KMS-11 (cell line): ENCODE measurements around the gene FHIT.

Source experiments
- H2AFZ ChIP-seq: fragments of 200-600 bp; sonication (generic); 2 replicates; pipeline ENCODE4 v1.6.1; 2016; ENCODE audit warnings: antibody characterized with exemption, mixed run types, low read depth
- H3K27ac ChIP-seq: fragments of 200-600 bp; sonication (generic); 2 replicates; pipeline ENCODE4 v1.6.1; 2016; ENCODE audit warnings: mild to moderate bottlenecking, mixed run types
- H3K27me3 ChIP-seq: fragments of 200-600 bp; sonication (generic); 2 replicates; pipeline ENCODE4 v1.6.1; 2017; ENCODE audit warnings: mild to moderate bottlenecking, low read depth, mixed run types, moderate library complexity; ENCODE audit not compliant: insufficient read depth
- H3K36me3 ChIP-seq: fragments of 200-600 bp; sonication (generic); 2 replicates; pipeline ENCODE4 v1.6.1; 2017; ENCODE audit warnings: mild to moderate bottlenecking, mixed run types; ENCODE audit not compliant: insufficient read depth
- H3K4me1 ChIP-seq: fragments of 200-600 bp; sonication (generic); 2 replicates; pipeline ENCODE4 v1.6.1; 2016; ENCODE audit warnings: mild to moderate bottlenecking, low read depth, mixed run types; ENCODE audit not compliant: poor library complexity, severe bottlenecking
- H3K4me2 ChIP-seq: fragments of 200-600 bp; sonication (generic); 2 replicates; pipeline ENCODE4 v1.7.0; 2016; ENCODE audit warnings: mild to moderate bottlenecking, mixed run types
- H3K4me3 ChIP-seq: fragments of 200-600 bp; sonication (generic); IDR thresholded peaks from 2 replicates; pipeline ENCODE4 v1.6.1; 2017; ENCODE audit warnings: low read depth, low read length, mixed read lengths; ENCODE audit not compliant: insufficient read depth
- H3K79me2 ChIP-seq: fragments of 200-600 bp; sonication (generic); 2 replicates; pipeline ENCODE4 v1.6.1; 2016; ENCODE audit warnings: low read depth, mixed run types; ENCODE audit not compliant: insufficient read depth
- H3K9ac ChIP-seq: fragments of 200-600 bp; sonication (generic); 2 replicates; pipeline ENCODE4 v1.6.1; 2016; ENCODE audit warnings: mild to moderate bottlenecking, mixed run types
- H4K20me1 ChIP-seq: fragments of 200-600 bp; sonication (generic); 2 replicates; pipeline ENCODE4 v1.6.1; 2016; ENCODE audit warnings: mild to moderate bottlenecking, mixed run types; ENCODE audit not compliant: insufficient read depth
- TF ChIP-seq, protein P1 (sequence below): fragments of 200-600 bp; sonication (generic); conservative IDR thresholded peaks from 2 replicates; pipeline ENCODE4 v1.6.1; 2017; ENCODE audit warnings: low read depth, mild to moderate bottlenecking, antibody characterized with exemption, low read length, moderate library complexity, mixed read lengths

FHIT gene

DNA sequence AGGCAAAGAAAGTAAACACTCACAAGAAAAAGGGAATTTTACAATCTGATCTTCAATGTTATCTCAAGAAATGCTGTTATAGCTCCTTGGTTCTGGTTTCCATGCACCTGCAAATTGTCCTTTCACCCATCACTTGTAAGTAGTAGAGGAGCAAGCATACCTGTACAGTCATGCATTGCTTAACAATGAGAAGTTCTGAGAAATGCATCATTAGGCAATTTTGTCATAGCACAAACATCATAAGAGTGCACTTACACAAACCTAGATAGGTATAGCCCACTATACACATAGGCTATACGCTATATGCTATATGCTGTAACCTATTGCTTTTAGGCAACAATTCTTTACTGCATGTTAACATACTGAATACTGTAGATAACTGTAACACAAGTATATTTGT lies 672.3 kb downstream of the FHIT start:
- H3K4me2 ChIP-seq: no peak overlapping the region
- H2AFZ ChIP-seq: no peak overlapping the region
- H3K9ac ChIP-seq: no peak overlapping the region
- TF ChIP-seq, protein P1, sequence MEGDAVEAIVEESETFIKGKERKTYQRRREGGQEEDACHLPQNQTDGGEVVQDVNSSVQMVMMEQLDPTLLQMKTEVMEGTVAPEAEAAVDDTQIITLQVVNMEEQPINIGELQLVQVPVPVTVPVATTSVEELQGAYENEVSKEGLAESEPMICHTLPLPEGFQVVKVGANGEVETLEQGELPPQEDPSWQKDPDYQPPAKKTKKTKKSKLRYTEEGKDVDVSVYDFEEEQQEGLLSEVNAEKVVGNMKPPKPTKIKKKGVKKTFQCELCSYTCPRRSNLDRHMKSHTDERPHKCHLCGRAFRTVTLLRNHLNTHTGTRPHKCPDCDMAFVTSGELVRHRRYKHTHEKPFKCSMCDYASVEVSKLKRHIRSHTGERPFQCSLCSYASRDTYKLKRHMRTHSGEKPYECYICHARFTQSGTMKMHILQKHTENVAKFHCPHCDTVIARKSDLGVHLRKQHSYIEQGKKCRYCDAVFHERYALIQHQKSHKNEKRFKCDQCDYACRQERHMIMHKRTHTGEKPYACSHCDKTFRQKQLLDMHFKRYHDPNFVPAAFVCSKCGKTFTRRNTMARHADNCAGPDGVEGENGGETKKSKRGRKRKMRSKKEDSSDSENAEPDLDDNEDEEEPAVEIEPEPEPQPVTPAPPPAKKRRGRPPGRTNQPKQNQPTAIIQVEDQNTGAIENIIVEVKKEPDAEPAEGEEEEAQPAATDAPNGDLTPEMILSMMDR: no peak
- H3K4me3 ChIP-seq: no peak overlapping the region
- H3K4me1 ChIP-seq: no peaks in the 10 kb centered on the region
- no peaks in the 10 kb centered on the region for H4K20me1 ChIP-seq
- H3K27ac ChIP-seq: no peak overlapping the region
- H3K79me2 ChIP-seq: no peaks in the 10 kb centered on the region
- H3K36me3 ChIP-seq: no peaks in the 10 kb centered on the region
- H3K27me3 ChIP-seq: no peaks in the 10 kb centered on the region

- H3K79me2 ChIP-seq: no peaks in the 10 kb centered on the region
- no peaks in the 10 kb centered on the region for H3K4me1 ChIP-seq
- no peak overlapping the region for H2AFZ ChIP-seq
- no peak overlapping the region for H3K27ac ChIP-seq
- no peak overlapping the region for H3K4me2 ChIP-seq
- no peaks in the 10 kb centered on the region for H4K20me1 ChIP-seq
- no peaks in the 10 kb centered on the region for H3K27me3 ChIP-seq
- H3K36me3 ChIP-seq: no peaks in the 10 kb centered on the region
- H3K9ac ChIP-seq: no peak overlapping the region
- TF ChIP-seq, protein P1: no peak
- H3K4me3 ChIP-seq: no peak overlapping the region
Measured at GRCh38 chr3:60577601-60578000, 673.7 kb downstream of the FHIT start.

DNA sequence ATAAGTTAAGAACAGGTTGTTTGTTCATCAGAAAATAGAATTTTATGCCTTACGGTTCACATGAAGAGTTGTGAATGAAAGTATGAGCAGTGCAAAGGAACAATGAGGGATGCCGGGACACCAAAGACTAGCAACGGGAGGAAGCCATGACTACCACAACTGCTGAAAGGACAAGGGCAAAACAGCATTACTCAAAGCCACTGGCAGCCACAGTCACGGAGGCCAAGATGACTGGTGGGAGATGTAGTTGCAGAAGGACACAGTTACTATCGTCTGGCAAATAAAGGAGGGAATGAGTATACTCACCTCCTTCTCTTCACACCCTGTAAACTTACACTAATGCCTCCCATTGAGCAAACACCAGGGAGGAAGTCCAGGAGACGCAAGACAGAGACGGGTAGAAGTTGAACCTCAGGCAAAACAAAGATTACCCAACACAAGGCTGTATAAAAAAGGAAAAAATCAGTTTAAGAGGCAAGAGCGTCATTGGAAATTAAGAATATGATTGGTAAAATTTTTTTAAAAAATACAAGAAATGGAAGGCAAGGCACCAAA lies 675.5 kb downstream of the FHIT start:
- H3K4me3 ChIP-seq: no peak overlapping the region
- TF ChIP-seq, protein P1: no peak
- no peaks in the 10 kb centered on the region for H3K27me3 ChIP-seq
- H3K27ac ChIP-seq: no peak overlapping the region
- H3K4me1 ChIP-seq: no peaks in the 10 kb centered on the region
- H3K4me2 ChIP-seq: no peak overlapping the region
- H3K9ac ChIP-seq: no peak overlapping the region
- H4K20me1 ChIP-seq: no peaks in the 10 kb centered on the region
- no peak overlapping the region for H2AFZ ChIP-seq
- no peaks in the 10 kb centered on the region for H3K79me2 ChIP-seq
- H3K36me3 ChIP-seq: no peaks in the 10 kb centered on the region

GRCh38 chr3:60574046-60574769 lies 677.0 kb downstream of the FHIT start:
- Histone ChIP-seq H2AFZ (no peak overlapping the region), H3K36me3 (no peaks in the 10 kb centered on the region), H3K4me3 (no peak overlapping the region), H4K20me1 (no peaks in the 10 kb centered on the region), H3K9ac (no peak overlapping the region), H3K27ac (no peak overlapping the region), H3K79me2 (no peaks in the 10 kb centered on the region), H3K4me2 (no peak overlapping the region), H3K27me3 (no peaks in the 10 kb centered on the region), H3K4me1 (no peaks in the 10 kb centered on the region)
- TF ChIP-seq, protein P1: no peak
